ENCODE measurements around the gene UBE2G1.

DNA sequence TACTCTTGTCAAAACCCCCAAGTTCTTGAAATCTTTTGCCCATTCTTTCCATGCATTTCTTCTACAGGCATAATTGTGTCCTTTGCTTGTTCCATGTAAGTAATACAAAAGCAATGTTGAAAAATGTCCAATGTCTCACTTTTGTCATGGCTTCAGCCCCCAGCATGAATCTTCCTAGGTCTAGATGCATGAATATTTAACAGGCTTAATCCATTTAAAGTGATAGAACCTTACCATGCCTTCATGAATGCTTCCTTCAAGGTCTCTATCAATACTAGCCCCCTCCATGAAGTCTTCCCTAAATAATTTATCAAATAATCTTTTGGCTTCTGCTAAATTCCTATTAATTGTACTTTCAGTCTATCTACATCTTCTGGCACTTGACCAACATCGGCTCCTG, 56.6 kb downstream of the UBE2G1 start:
- no peak for TF ChIP-seq CTCF (IDR thresholded peaks at IDR 0.05)
- no peak for TF ChIP-seq EZH2 (IDR thresholded peaks at IDR 0.05; ENCODE audit: borderline replicate concordance, insufficient read depth, low read depth, low read length, poor library complexity, severe bottlenecking)
